Measurements from ENCODE around the gene SLIT1. TPM values are rescaled to one million over a fixed set of nuclear protein-coding genes. Genes with fewer than 3 reads are reported as not detected.

SLIT1 gene
- total RNA-seq, 4 donors from 2014 or later = 0.35 to 0.49 TPM; not detected in 2

DNA sequence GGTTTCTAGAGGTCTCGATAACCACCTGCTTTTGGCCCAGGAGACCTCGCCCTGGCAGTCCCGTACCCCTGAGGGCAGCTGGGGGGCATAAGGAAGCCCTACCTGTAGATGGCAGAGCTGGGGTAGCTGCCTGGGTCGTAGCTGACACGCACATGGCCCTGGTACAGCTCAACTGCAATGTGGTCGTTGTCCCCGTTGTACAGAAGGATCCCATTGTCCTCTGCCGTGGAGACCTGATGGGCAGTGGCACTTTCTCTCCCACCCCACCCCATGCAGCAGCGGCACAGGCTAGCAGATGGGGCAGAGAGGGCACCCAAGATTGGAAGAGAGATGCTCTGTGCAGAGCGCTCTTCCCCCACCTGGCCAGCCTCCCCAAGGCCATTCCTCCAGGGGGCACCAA is 181.2 kb downstream of the SLIT1 start:
- no peaks in the 10 kb centered on the region for H3K27me3 ChIP-seq
- no peaks in the 10 kb centered on the region for H3K4me1 ChIP-seq
- H3K36me3 ChIP-seq = no peaks in the 10 kb centered on the region
- no peak overlapping the region for H3K4me3 ChIP-seq
- H3K27ac ChIP-seq = no peak overlapping the region
- intact Hi-C loops (cut with DNase I; ENCODE audit: low total_unique reads) = no loop called here
- no peak for DNase-seq
- no peak for TF ChIP-seq POLR2A (IDR thresholded peaks at IDR 0.05)
- TF ChIP-seq, protein P1, sequence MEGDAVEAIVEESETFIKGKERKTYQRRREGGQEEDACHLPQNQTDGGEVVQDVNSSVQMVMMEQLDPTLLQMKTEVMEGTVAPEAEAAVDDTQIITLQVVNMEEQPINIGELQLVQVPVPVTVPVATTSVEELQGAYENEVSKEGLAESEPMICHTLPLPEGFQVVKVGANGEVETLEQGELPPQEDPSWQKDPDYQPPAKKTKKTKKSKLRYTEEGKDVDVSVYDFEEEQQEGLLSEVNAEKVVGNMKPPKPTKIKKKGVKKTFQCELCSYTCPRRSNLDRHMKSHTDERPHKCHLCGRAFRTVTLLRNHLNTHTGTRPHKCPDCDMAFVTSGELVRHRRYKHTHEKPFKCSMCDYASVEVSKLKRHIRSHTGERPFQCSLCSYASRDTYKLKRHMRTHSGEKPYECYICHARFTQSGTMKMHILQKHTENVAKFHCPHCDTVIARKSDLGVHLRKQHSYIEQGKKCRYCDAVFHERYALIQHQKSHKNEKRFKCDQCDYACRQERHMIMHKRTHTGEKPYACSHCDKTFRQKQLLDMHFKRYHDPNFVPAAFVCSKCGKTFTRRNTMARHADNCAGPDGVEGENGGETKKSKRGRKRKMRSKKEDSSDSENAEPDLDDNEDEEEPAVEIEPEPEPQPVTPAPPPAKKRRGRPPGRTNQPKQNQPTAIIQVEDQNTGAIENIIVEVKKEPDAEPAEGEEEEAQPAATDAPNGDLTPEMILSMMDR (IDR thresholded peaks at IDR 0.05) = no peak
- H3K9me3 ChIP-seq = peaks cover 0 to 5% of the 10 kb centered on the region in 2 donors

DNA sequence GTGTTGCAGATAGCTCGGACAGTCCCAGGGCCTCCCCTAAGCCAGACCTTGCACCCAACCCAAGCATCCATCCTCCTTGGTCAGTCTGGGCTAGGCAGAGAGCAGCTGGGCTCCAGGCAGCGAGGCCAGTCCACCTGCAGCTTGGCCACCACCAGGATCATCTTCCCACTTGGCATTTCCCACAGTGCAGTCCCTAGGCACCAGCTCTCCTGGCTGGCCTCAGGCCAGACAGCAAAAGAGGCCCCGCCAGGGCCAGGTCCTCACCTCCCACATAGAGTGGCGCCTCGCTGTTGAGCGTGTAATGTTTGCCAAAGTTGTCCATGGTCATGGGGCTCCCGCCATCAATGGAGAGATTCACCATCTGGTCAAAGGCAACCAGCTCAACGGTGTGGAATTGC is 182.0 kb downstream of the SLIT1 start:
- no peaks in the 10 kb centered on the region for H3K4me1 ChIP-seq
- H3K27me3 ChIP-seq = no peaks in the 10 kb centered on the region
- peaks cover 0 to 5% of the 10 kb centered on the region in 2 donors for H3K9me3 ChIP-seq
- no peak overlapping the region for H3K4me3 ChIP-seq
- no peak for DNase-seq
- no peak overlapping the region for H3K27ac ChIP-seq
- intact Hi-C loops (cut with DNase I; ENCODE audit: low total_unique reads) = no loop called here
- no peaks in the 10 kb centered on the region for H3K36me3 ChIP-seq
- no peak for TF ChIP-seq POLR2A (IDR thresholded peaks at IDR 0.05)
- TF ChIP-seq, protein P1 (IDR thresholded peaks at IDR 0.05) = no peak

DNA sequence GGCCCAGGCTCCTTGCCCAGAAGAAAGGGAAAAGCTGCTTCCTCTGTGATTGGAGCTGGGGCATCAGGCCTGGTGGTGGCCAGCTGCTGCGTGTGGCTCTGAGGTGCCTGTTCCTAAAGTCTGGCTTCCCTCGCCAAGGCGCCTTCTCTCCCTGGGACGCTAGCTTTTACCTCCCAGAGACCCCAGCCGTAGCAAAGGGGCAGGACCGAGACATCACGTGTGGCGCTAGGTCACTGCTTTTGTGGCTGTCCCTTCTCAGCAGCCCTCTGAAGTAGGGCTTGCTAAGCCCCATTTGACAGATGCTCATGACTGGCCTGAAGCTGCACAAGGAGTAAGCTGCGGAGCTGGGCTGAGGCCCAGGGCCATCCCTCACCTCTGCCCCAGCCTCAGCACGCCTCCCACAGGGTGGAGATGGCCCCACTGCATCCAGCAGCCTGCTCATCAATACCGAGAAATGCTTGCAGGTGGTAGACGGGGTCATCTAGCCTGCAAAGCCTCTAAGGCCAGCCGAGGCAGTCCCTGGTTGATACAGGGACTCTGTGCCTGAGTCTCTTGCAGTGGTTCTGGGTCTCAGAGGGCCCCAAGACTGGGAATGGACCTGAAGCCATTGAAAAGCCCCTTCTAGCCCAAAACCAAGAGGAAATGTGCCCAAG is 182.5 kb downstream of the SLIT1 start:
- H3K36me3 ChIP-seq = no peaks in the 10 kb centered on the region
- intact Hi-C loops (cut with DNase I; ENCODE audit: low total_unique reads) = no loop called here
- H3K4me3 ChIP-seq = no peak overlapping the region
- H3K27me3 ChIP-seq = no peaks in the 10 kb centered on the region
- H3K9me3 ChIP-seq = peaks cover 0 to 5% of the 10 kb centered on the region in 2 donors
- H3K4me1 ChIP-seq = no peaks in the 10 kb centered on the region
- DNase-seq = no peak
- no peak overlapping the region for H3K27ac ChIP-seq
- TF ChIP-seq POLR2A (IDR thresholded peaks at IDR 0.05) = no peak
- TF ChIP-seq, protein P1 (IDR thresholded peaks at IDR 0.05) = no peak

DNA sequence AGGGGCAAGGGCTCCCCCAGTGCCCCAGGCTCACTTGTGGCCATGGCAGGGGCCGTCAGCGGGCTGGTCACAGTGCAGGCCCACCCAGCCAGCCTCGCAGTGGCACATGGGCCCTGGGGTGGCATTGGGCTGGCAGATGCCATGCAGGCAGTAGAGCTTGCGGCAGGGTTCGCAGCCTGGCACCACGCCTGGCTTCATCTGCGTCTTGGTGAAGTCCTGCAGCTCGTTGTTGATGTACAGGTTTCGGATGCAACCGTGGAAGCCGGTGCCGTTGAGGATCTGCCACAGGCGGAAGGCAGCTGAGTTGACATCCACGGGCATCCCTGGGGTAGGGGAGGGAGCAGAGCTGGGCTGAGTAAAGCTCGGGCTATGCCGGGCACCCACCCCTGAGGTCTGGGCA is 183.1 kb downstream of the SLIT1 start:
- no peak overlapping the region for H3K4me3 ChIP-seq
- TF ChIP-seq, protein P1 (IDR thresholded peaks at IDR 0.05) = no peak
- no peak for TF ChIP-seq POLR2A (IDR thresholded peaks at IDR 0.05)
- no peak for DNase-seq
- no peaks in the 10 kb centered on the region for H3K36me3 ChIP-seq
- no peaks in the 10 kb centered on the region for H3K9me3 ChIP-seq
- no peak overlapping the region for H3K27ac ChIP-seq
- intact Hi-C loops (cut with DNase I; ENCODE audit: low total_unique reads) = no loop called here
- no peaks in the 10 kb centered on the region for H3K27me3 ChIP-seq
- H3K4me1 ChIP-seq = no peaks in the 10 kb centered on the region

DNA sequence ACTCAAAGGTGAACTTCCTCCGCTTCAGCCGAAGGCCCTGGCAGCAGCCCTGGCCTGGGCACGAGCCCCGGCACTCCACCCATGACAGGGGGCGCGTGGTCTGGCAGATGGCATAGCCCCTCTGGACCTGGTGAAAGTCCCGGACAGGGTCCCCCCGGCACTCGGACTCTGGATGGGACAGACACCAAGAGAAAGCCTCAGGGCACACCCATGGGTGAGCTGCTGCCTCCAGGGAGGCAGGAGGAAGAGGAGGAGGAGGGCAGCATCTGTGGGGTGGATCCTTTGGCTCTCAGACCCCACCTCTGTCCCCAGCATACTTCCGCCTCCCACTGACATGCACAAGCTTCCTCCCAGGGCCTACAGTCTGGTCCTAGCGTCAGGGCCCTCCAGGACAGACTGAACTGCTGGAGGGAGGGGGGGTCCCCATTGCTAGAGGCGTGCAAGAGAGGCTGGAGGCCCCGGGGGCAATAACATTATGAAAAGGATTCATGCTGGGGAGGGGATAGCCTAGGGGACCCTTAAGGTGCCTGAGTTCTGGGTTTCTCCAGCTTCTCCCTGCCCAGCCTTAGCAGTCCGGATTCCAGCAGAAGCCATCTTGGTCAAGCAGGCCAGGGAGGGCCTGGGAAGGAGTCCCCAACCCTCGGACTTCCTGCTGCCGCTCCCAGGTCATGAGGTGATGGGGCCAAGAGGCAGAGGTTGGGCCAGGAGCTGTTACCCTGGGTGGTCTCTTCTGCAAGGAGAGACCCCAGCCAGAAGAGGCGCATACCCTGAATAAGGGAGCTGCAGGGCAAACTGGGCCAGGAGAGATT is 184.4 kb downstream of the SLIT1 start:
- Histone ChIP-seq H3K36me3 (no peaks in the 10 kb centered on the region), H3K27me3 (no peaks in the 10 kb centered on the region), H3K4me1 (no peaks in the 10 kb centered on the region), H3K27ac (no peak overlapping the region), H3K4me3 (no peak overlapping the region), H3K9me3 (no peaks in the 10 kb centered on the region)
- intact Hi-C loops (cut with DNase I; ENCODE audit: low total_unique reads) = no loop called here
- no peak for TF ChIP-seq POLR2A (IDR thresholded peaks at IDR 0.05)
- TF ChIP-seq, protein P1 (IDR thresholded peaks at IDR 0.05) = no peak
- no peak for DNase-seq

Data from uterus (tissue), 4 donors.